ENCODE measurements around the gene TRIOBP. TPM values are rescaled to one million over a fixed set of nuclear protein-coding genes. Genes with fewer than 3 reads are reported as not detected.

Gene TRIOBP
- total RNA-seq, 2 donors from 2014 or later, result 126 to 146 TPM

- ATAC-seq (ENCODE audit: insufficient number of reproducible peaks, low FRiP score, low read depth) (no peak), DNase-seq (ENCODE audit: low spot score) (no peak)
- H3K9me3 ChIP-seq, result no peaks in the 10 kb centered on the region
- no peaks in the 10 kb centered on the region for H3K36me3 ChIP-seq
- H3K27ac ChIP-seq, result no peak overlapping the region
- H3K4me1 ChIP-seq (ENCODE audit: control insufficient read depth in 1 of 2, low read depth in 2 of 2), result peaks cover 0 to 2% of the 10 kb centered on the region in 2 donors
- H3K27me3 ChIP-seq (replicated peaks; ENCODE audit: insufficient read depth), result no peaks in the 10 kb centered on the region
- TF ChIP-seq, protein P1, sequence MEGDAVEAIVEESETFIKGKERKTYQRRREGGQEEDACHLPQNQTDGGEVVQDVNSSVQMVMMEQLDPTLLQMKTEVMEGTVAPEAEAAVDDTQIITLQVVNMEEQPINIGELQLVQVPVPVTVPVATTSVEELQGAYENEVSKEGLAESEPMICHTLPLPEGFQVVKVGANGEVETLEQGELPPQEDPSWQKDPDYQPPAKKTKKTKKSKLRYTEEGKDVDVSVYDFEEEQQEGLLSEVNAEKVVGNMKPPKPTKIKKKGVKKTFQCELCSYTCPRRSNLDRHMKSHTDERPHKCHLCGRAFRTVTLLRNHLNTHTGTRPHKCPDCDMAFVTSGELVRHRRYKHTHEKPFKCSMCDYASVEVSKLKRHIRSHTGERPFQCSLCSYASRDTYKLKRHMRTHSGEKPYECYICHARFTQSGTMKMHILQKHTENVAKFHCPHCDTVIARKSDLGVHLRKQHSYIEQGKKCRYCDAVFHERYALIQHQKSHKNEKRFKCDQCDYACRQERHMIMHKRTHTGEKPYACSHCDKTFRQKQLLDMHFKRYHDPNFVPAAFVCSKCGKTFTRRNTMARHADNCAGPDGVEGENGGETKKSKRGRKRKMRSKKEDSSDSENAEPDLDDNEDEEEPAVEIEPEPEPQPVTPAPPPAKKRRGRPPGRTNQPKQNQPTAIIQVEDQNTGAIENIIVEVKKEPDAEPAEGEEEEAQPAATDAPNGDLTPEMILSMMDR (IDR thresholded peaks at IDR 0.05), result no peak
- no peak overlapping the region for H3K4me3 ChIP-seq
Measured at GRCh38 chr22:37733625-37734401, 37.0 kb downstream of the TRIOBP start.

DNA sequence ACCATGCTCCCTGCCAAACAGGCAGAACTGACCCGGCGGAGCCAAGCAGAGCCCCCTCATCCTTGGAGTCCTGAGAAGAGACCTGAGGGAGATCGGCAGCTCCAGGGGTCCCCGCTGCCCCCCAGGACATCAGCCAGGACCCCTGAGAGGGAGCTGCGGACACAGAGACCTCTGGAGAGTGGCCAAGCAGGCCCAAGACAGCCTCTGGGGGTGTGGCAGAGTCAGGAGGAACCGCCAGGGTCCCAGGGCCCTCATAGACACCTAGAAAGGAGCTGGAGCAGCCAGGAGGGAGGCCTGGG, 37.5 kb downstream of the TRIOBP start:
- H3K27ac ChIP-seq, result no peak overlapping the region
- H3K4me3 ChIP-seq, result no peak overlapping the region
- ATAC-seq (ENCODE audit: insufficient number of reproducible peaks, low FRiP score, low read depth) (no peak), DNase-seq (ENCODE audit: low spot score) (no peak)
- no peaks in the 10 kb centered on the region for H3K36me3 ChIP-seq
- TF ChIP-seq, protein P1 (IDR thresholded peaks at IDR 0.05), result no peak
- no peaks in the 10 kb centered on the region for H3K9me3 ChIP-seq
- no peaks in the 10 kb centered on the region for H3K4me1 ChIP-seq (ENCODE audit: control insufficient read depth in 1 of 2, low read depth in 2 of 2)
- no peaks in the 10 kb centered on the region for H3K27me3 ChIP-seq (replicated peaks; ENCODE audit: insufficient read depth)

- DNase-seq (ENCODE audit: low spot score), result no peak
- Histone ChIP-seq H3K4me1 (ENCODE audit: control insufficient read depth in 1 of 2, low read depth in 2 of 2) (no peaks in the 10 kb centered on the region), H3K36me3 (no peaks in the 10 kb centered on the region), H3K4me3 (no peak overlapping the region), H3K27me3 (replicated peaks; ENCODE audit: insufficient read depth) (no peaks in the 10 kb centered on the region), H3K27ac (no peak overlapping the region), H3K9me3 (no peaks in the 10 kb centered on the region)
- no peak for ATAC-seq (ENCODE audit: insufficient number of reproducible peaks, low FRiP score, low read depth)
- TF ChIP-seq, protein P1 (IDR thresholded peaks at IDR 0.05), result peak; percentile 30
Measured at GRCh38 chr22:37734964-37735451, 38.2 kb downstream of the TRIOBP start.

DNA sequence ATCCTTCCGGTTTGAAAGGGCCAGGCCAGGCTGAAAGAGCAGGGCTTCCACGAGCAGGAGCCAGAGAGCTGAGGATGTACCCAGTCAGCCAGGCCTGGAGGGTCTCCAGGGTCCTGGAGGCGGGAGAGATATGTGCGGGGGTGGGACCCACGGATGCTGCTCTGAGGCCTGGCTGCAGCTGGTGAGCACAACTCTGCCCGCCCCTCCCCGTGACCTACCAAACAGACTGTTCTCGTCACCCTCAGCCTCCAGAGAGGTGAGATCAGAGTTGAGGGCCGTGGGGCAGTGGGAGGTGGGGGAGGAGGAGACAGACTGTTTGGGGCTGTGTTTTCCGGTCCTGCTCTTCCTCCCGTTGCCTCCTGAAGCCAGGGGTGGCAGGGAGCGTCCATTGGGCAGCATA, 42.2 kb downstream of the TRIOBP start:
- H3K27me3 ChIP-seq (replicated peaks; ENCODE audit: insufficient read depth), result no peaks in the 10 kb centered on the region
- no peaks in the 10 kb centered on the region for H3K9me3 ChIP-seq
- no peaks in the 10 kb centered on the region for H3K36me3 ChIP-seq
- peaks cover 9 to 10% of the 10 kb centered on the region in 2 donors for H3K4me1 ChIP-seq (ENCODE audit: control insufficient read depth in 1 of 2, low read depth in 2 of 2)
- DNase-seq (ENCODE audit: low spot score) (no peak), ATAC-seq (ENCODE audit: insufficient number of reproducible peaks, low FRiP score, low read depth) (no peak)
- no peak overlapping the region for H3K27ac ChIP-seq
- TF ChIP-seq, protein P1 (IDR thresholded peaks at IDR 0.05), result no peak
- no peak overlapping the region for H3K4me3 ChIP-seq

DNA sequence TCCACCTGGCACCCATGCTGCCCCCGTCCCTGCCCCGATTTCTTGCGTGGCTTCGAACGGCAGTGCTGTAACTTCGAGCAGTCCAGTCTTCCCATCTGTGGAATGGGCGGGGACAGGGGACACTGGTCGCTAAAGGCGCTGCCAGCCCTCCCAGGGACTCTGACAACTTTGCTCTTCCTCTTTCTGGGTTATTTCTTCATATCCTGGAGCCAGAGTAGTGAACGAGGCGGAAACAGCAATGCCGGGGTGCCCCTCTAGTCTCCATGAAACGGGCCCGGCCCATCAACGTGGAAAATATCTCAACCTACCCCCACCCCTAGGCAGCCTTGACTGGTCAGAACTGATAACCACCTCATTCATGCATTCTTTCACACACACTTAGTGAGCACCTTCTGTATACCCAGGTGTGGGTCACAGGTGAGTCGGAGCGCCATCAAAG, 42.8 kb downstream of the TRIOBP start:
- Histone ChIP-seq H3K4me1 (ENCODE audit: control insufficient read depth in 1 of 2, low read depth in 2 of 2) (peaks cover 9 to 10% of the 10 kb centered on the region in 2 donors), H3K9me3 (no peaks in the 10 kb centered on the region), H3K27ac (no peak overlapping the region), H3K27me3 (replicated peaks; ENCODE audit: insufficient read depth) (no peaks in the 10 kb centered on the region), H3K36me3 (no peaks in the 10 kb centered on the region), H3K4me3 (no peak overlapping the region)
- ATAC-seq (ENCODE audit: insufficient number of reproducible peaks, low FRiP score, low read depth), result no peak
- TF ChIP-seq, protein P1 (IDR thresholded peaks at IDR 0.05), result no peak
- DNase-seq (ENCODE audit: low spot score), result no peak
